Right lobe of liver (tissue), 4 donors: ENCODE results near the gene APBA2.

ENCODE experiments used
- CTCF ChIP-seq, 4 donors: fragments of 200-600 bp in 3 of 4; fragments of 450-650 bp in 1 of 4; IDR thresholded peaks; one replicate each; pipeline versions ENCODE4 v1.5.1 to v1.8.0; 2016 to 2022; ENCODE audit warnings: antibody characterized with exemption in 4 of 4, mild to moderate bottlenecking in 2 of 4
- POLR2A ChIP-seq: fragments of 450-650 bp; IDR thresholded peaks from one replicate; pipeline ENCODE4 v1.6.1; 2017; ENCODE audit warnings: antibody characterized with exemption, mild to moderate bottlenecking
- donor health status: DM: no; HTN: no; CAD: no.
- donor health status: DM: no; HTN: no; CAD: no.
- donor health status: DM: no; HTN: yes; CAD: no.

GRCh38 chr15:28943146-28943545, 57.4 kb downstream of the APBA2 start:
- TF ChIP-seq CTCF (IDR thresholded peaks at IDR 0.05) (no peak), POLR2A (no peak)
